ENCODE results near the gene TTYH3.

Gene TTYH3

DNA sequence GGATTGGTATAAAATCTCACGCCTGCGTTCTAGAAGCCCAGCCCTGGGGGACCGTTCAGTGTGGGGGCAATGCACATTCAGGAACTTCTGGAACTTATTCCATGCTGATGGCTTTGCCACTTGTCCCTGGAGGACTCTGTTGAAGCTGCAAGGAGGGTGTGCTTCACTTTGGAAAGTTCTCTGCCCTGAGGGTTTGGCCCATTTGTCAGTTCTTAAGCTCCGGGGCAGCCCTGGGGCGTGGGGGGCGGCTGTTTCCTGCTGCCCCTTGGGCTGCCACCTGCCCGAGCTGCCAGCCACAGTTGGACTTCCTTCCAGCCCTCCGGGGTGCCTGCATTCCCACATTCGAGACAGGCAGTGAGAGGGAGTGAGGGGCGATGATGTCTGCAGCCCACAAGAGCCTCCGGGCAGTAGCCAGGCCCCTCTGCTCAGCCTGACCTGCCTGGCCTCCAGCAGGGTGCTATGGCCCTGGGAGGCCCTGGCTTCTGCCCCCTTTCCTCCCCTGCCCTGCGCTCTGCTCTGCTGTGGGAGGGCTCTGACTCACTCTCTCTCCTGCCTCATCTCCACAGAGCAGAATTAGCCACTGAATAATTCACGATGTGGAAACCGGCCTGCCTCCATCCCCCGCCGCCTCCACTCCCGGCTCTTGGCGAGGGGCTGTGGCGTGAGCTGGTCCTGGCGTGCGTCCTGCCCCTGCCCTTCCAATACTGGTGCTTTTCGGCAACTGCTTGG lies 1.9 kb downstream of the TTYH3 start (continued):
- TF ChIP-seq, protein P1, sequence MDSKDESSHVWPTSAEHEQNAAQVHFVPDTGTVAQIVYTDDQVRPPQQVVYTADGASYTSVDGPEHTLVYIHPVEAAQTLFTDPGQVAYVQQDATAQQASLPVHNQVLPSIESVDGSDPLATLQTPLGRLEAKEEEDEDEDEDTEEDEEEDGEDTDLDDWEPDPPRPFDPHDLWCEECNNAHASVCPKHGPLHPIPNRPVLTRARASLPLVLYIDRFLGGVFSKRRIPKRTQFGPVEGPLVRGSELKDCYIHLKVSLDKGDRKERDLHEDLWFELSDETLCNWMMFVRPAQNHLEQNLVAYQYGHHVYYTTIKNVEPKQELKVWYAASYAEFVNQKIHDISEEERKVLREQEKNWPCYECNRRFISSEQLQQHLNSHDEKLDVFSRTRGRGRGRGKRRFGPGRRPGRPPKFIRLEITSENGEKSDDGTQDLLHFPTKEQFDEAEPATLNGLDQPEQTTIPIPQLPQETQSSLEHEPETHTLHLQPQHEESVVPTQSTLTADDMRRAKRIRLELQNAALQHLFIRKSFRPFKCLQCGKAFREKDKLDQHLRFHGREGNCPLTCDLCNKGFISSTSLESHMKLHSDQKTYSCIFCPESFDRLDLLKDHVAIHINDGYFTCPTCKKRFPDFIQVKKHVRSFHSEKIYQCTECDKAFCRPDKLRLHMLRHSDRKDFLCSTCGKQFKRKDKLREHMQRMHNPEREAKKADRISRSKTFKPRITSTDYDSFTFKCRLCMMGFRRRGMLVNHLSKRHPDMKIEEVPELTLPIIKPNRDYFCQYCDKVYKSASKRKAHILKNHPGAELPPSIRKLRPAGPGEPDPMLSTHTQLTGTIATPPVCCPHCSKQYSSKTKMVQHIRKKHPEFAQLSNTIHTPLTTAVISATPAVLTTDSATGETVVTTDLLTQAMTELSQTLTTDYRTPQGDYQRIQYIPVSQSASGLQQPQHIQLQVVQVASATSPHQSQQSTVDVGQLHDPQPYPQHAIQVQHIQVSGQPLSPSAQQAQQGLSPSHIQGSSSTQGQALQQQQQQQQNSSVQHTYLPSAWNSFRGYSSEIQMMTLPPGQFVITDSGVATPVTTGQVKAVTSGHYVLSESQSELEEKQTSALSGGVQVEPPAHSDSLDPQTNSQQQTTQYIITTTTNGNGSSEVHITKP (tag by site-specific recombination; IDR thresholded peaks at IDR 0.05): no peak
- TF ChIP-seq, protein P2, sequence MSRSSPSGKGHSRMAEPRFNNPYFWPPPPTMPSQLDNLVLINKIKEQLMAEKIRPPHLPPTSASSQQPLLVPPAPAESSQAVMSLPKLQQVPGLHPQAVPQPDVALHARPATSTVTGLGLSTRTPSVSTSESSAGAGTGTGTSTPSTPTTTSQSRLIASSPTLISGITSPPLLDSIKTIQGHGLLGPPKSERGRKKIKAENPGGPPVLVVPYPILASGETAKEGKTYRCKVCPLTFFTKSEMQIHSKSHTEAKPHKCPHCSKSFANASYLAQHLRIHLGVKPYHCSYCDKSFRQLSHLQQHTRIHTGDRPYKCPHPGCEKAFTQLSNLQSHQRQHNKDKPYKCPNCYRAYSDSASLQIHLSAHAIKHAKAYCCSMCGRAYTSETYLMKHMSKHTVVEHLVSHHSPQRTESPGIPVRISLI (tag by site-specific recombination; IDR thresholded peaks at IDR 0.05): no peak
- TF ChIP-seq KLF8 (tag by site-specific recombination; IDR thresholded peaks at IDR 0.05) (no peak), ZNF423 (tag by site-specific recombination; IDR thresholded peaks at IDR 0.05) (no peak), ZNF175 (tag by site-specific recombination; IDR thresholded peaks at IDR 0.05) (no peak), ZNF571 (tag by site-specific recombination; IDR thresholded peaks at IDR 0.05) (no peak), ZNF335 (tag by site-specific recombination; conservative IDR thresholded peaks at IDR 0.05) (no peak), ZNF341 (tag by site-specific recombination; IDR thresholded peaks at IDR 0.05; ENCODE audit: low read depth) (0 out of 2 replicates have a peak, but pooled peaks have one; percentile 44), ZNF629 (tag by site-specific recombination; IDR thresholded peaks at IDR 0.05) (0 out of 2 replicates have a peak, but pooled peaks have one; percentile 10), ZNF23 (tag by site-specific recombination; IDR thresholded peaks at IDR 0.05; ENCODE audit: borderline replicate concordance) (no peak), ZIC2 (tag by site-specific recombination; IDR thresholded peaks at IDR 0.05) (peak; percentile 69), ZNF776 (tag by site-specific recombination; IDR thresholded peaks at IDR 0.05; ENCODE audit: borderline replicate concordance) (no peak), ZNF416 (tag by site-specific recombination; IDR thresholded peaks at IDR 0.05) (no peak), ZNF157 (tag by site-specific recombination; IDR thresholded peaks at IDR 0.05) (no peak), ZNF792 (tag by site-specific recombination; IDR thresholded peaks at IDR 0.05) (no peak), ZBTB20 (tag by site-specific recombination; IDR thresholded peaks at IDR 0.05) (peak; percentile 51), ZNF785 (tag by site-specific recombination; IDR thresholded peaks at IDR 0.05) (no peak), HOXA7 (CRISPR knock-in tag; IDR thresholded peaks at IDR 0.05; ENCODE audit: borderline replicate concordance) (no peak), ZNF266 (tag by site-specific recombination; IDR thresholded peaks at IDR 0.05; ENCODE audit: low read depth) (no peak), ZBTB8A (tag by site-specific recombination; IDR thresholded peaks at IDR 0.05) (0 out of 2 replicates have a peak, but pooled peaks have one; percentile 7)
- TF ChIP-seq, protein P3, sequence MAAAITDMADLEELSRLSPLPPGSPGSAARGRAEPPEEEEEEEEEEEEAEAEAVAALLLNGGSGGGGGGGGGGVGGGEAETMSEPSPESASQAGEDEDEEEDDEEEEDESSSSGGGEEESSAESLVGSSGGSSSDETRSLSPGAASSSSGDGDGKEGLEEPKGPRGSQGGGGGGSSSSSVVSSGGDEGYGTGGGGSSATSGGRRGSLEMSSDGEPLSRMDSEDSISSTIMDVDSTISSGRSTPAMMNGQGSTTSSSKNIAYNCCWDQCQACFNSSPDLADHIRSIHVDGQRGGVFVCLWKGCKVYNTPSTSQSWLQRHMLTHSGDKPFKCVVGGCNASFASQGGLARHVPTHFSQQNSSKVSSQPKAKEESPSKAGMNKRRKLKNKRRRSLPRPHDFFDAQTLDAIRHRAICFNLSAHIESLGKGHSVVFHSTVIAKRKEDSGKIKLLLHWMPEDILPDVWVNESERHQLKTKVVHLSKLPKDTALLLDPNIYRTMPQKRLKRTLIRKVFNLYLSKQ (tag by site-specific recombination; IDR thresholded peaks at IDR 0.05; ENCODE audit: borderline replicate concordance): no peak
- TF ChIP-seq, protein P4, sequence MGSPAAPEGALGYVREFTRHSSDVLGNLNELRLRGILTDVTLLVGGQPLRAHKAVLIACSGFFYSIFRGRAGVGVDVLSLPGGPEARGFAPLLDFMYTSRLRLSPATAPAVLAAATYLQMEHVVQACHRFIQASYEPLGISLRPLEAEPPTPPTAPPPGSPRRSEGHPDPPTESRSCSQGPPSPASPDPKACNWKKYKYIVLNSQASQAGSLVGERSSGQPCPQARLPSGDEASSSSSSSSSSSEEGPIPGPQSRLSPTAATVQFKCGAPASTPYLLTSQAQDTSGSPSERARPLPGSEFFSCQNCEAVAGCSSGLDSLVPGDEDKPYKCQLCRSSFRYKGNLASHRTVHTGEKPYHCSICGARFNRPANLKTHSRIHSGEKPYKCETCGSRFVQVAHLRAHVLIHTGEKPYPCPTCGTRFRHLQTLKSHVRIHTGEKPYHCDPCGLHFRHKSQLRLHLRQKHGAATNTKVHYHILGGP (tag by site-specific recombination; IDR thresholded peaks at IDR 0.05): no peak
- TF ChIP-seq, protein P5, sequence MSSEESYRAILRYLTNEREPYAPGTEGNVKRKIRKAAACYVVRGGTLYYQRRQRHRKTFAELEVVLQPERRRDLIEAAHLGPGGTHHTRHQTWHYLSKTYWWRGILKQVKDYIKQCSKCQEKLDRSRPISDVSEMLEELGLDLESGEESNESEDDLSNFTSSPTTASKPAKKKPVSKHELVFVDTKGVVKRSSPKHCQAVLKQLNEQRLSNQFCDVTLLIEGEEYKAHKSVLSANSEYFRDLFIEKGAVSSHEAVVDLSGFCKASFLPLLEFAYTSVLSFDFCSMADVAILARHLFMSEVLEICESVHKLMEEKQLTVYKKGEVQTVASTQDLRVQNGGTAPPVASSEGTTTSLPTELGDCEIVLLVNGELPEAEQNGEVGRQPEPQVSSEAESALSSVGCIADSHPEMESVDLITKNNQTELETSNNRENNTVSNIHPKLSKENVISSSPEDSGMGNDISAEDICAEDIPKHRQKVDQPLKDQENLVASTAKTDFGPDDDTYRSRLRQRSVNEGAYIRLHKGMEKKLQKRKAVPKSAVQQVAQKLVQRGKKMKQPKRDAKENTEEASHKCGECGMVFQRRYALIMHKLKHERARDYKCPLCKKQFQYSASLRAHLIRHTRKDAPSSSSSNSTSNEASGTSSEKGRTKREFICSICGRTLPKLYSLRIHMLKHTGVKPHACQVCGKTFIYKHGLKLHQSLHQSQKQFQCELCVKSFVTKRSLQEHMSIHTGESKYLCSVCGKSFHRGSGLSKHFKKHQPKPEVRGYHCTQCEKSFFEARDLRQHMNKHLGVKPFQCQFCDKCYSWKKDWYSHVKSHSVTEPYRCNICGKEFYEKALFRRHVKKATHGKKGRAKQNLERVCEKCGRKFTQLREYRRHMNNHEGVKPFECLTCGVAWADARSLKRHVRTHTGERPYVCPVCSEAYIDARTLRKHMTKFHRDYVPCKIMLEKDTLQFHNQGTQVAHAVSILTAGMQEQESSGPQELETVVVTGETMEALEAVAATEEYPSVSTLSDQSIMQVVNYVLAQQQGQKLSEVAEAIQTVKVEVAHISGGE (tag by site-specific recombination; conservative IDR thresholded peaks at IDR 0.05; ENCODE audit: low read depth): no peak
- TF ChIP-seq, protein P6, sequence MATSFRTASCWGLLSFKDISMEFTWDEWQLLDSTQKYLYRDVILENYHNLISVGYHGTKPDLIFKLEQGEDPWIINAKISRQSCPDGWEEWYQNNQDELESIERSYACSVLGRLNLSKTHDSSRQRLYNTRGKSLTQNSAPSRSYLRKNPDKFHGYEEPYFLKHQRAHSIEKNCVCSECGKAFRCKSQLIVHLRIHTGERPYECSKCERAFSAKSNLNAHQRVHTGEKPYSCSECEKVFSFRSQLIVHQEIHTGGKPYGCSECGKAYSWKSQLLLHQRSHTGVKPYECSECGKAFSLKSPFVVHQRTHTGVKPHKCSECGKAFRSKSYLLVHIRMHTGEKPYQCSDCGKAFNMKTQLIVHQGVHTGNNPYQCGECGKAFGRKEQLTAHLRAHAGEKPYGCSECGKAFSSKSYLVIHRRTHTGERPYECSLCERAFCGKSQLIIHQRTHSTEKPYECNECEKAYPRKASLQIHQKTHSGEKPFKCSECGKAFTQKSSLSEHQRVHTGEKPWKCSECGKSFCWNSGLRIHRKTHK (tag by site-specific recombination; IDR thresholded peaks at IDR 0.05): no peak

Measured in HEK293 (cell line).